Measurements from ENCODE around the gene YPEL5. TPM values are rescaled to one million over a fixed set of nuclear protein-coding genes. Genes with fewer than 3 reads are reported as not detected.

YPEL5 gene
- total and polyA plus RNA-seq, 4 donors: 57.2 to 154 (median 65.4) TPM

GRCh38 chr2:30188292-30188691, 41.5 kb downstream of the YPEL5 start:
- ATAC-seq (ENCODE audit: insufficient read depth, low FRiP score) (no peak), DNase-seq (no peak)

GRCh38 chr2:30190637-30191036, 43.8 kb downstream of the YPEL5 start:
- no peaks in the 10 kb centered on the region for H3K36me3 ChIP-seq (ENCODE audit: control insufficient read depth in 4 of 4, insufficient read depth in 4 of 4, low read length in 4 of 4)
- peaks cover 0 to 6% (median 0%) of the 10 kb centered on the region in 5 donors for H3K4me1 ChIP-seq (ENCODE audit: control insufficient read depth in 5 of 5, insufficient read depth in 5 of 5, low read length in 5 of 5)
- H3K9ac ChIP-seq (ENCODE audit: insufficient read depth in 1 of 2, low read length in 2 of 2): no peak overlapping the region
- H3K9me3 ChIP-seq (ENCODE audit: control insufficient read depth in 4 of 4, insufficient read depth in 3 of 4, low read length in 3 of 4): peaks cover 0 to 2% (median 0%) of the 10 kb centered on the region in 4 donors
- no peak overlapping the region for H3K27ac ChIP-seq (ENCODE audit: low read depth in 1 of 2, low read length in 1 of 2)
- ATAC-seq (ENCODE audit: insufficient read depth, low FRiP score) (no peak), DNase-seq (no peak)
- no peak overlapping the region for H3K4me3 ChIP-seq
- H3K27me3 ChIP-seq (ENCODE audit: control insufficient read depth in 3 of 3, insufficient read depth in 3 of 3, low read length in 2 of 3): peaks cover 0 to 3% (median 0%) of the 10 kb centered on the region in 3 donors
- TF ChIP-seq CTCF (IDR thresholded peaks at IDR 0.05; ENCODE audit: control extremely low read depth, extremely low read depth): no peak
- WGBS, 2 donors: 95 to 96% methylated on average over 13 of the region's 13 CpGs

More at GRCh38 chr2:30188292-30188691, 41.5 kb downstream of the YPEL5 start:
- Histone ChIP-seq H3K27me3 (ENCODE audit: control insufficient read depth in 3 of 3, insufficient read depth in 3 of 3, low read length in 2 of 3) (peaks cover 0 to 3% (median 0%) of the 10 kb centered on the region in 3 donors), H3K36me3 (ENCODE audit: control insufficient read depth in 4 of 4, insufficient read depth in 4 of 4, low read length in 4 of 4) (no peaks in the 10 kb centered on the region), H3K9ac (ENCODE audit: insufficient read depth in 1 of 2, low read length in 2 of 2) (no peak overlapping the region), H3K9me3 (ENCODE audit: control insufficient read depth in 4 of 4, insufficient read depth in 3 of 4, low read length in 3 of 4) (peaks cover 0 to 2% (median 0%) of the 10 kb centered on the region in 4 donors), H3K4me1 (ENCODE audit: control insufficient read depth in 5 of 5, insufficient read depth in 5 of 5, low read length in 5 of 5) (peaks cover 0 to 6% (median 0%) of the 10 kb centered on the region in 5 donors), H3K27ac (ENCODE audit: low read depth in 1 of 2, low read length in 1 of 2) (no peak overlapping the region), H3K4me3 (no peak overlapping the region)
- no peak for TF ChIP-seq CTCF (IDR thresholded peaks at IDR 0.05; ENCODE audit: control extremely low read depth, extremely low read depth)
- 82 to 90% methylated on average over 2 of the region's 2 CpGs for WGBS, 2 donors

- Histone ChIP-seq H3K4me1 (ENCODE audit: control insufficient read depth in 5 of 5, insufficient read depth in 5 of 5, low read length in 5 of 5) (peaks cover 0 to 6% (median 0%) of the 10 kb centered on the region in 5 donors), H3K27ac (ENCODE audit: low read depth in 1 of 2, low read length in 1 of 2) (no peak overlapping the region), H3K36me3 (ENCODE audit: control insufficient read depth in 4 of 4, insufficient read depth in 4 of 4, low read length in 4 of 4) (no peaks in the 10 kb centered on the region), H3K9me3 (ENCODE audit: control insufficient read depth in 4 of 4, insufficient read depth in 3 of 4, low read length in 3 of 4) (peaks cover 0 to 2% (median 0%) of the 10 kb centered on the region in 4 donors), H3K9ac (ENCODE audit: insufficient read depth in 1 of 2, low read length in 2 of 2) (no peak overlapping the region), H3K27me3 (ENCODE audit: control insufficient read depth in 3 of 3, insufficient read depth in 3 of 3, low read length in 2 of 3) (peaks cover 0 to 2% (median 0%) of the 10 kb centered on the region in 3 donors), H3K4me3 (no peak overlapping the region)
- ATAC-seq (ENCODE audit: insufficient read depth, low FRiP score): no peak
- DNase-seq: no peak
- TF ChIP-seq CTCF (IDR thresholded peaks at IDR 0.05; ENCODE audit: control extremely low read depth, extremely low read depth): no peak
- 90 to 97% methylated on average over 10 of the region's 10 CpGs for WGBS, 2 donors
Observed at GRCh38 chr2:30191107-30191506, 44.3 kb downstream of the YPEL5 start.

GRCh38 chr2:30191819-30192271, 45.0 kb downstream of the YPEL5 start:
- ATAC-seq (ENCODE audit: insufficient read depth, low FRiP score) (no peak), DNase-seq (no peak)
- TF ChIP-seq CTCF (IDR thresholded peaks at IDR 0.05; ENCODE audit: control extremely low read depth, extremely low read depth): no peak
- Histone ChIP-seq H3K9me3 (ENCODE audit: control insufficient read depth in 4 of 4, insufficient read depth in 3 of 4, low read length in 3 of 4) (peaks cover 0 to 2% (median 0%) of the 10 kb centered on the region in 4 donors), H3K27ac (ENCODE audit: low read depth in 1 of 2, low read length in 1 of 2) (no peak overlapping the region), H3K4me1 (ENCODE audit: control insufficient read depth in 5 of 5, insufficient read depth in 5 of 5, low read length in 5 of 5) (peaks cover 0 to 6% (median 0%) of the 10 kb centered on the region in 5 donors), H3K4me3 (no peak overlapping the region), H3K27me3 (ENCODE audit: control insufficient read depth in 3 of 3, insufficient read depth in 3 of 3, low read length in 2 of 3) (no peaks in the 10 kb centered on the region), H3K9ac (ENCODE audit: insufficient read depth in 1 of 2, low read length in 2 of 2) (no peak overlapping the region), H3K36me3 (ENCODE audit: control insufficient read depth in 4 of 4, insufficient read depth in 4 of 4, low read length in 4 of 4) (no peaks in the 10 kb centered on the region)
- WGBS, 2 donors: 80 to 82% methylated on average over 7 of the region's 7 CpGs

All from lung (tissue), 12 donors.